GM18951 (cell line): ENCODE measurements around the gene ACADVL.

ENCODE experiments used
- POLR2A ChIP-seq: IDR thresholded peaks from 4 replicates; pipeline ENCODE4 v1.6.1; 2011; ENCODE audit warnings: mild to moderate bottlenecking; ENCODE audit not compliant: insufficient read length, insufficient read depth; ENCODE audit errors: extremely low read depth
- in situ Hi-C: fragments of 300-500 bp; cut with MboI; formaldehyde crosslinking; loops from one replicate; pipeline ENCODE4 v1.12.0; 2022; ENCODE audit warnings: low sequenced_read_pairs, mixed read lengths, inconsistent platforms; ENCODE audit not compliant: unreplicated experiment

The ACADVL gene

DNA sequence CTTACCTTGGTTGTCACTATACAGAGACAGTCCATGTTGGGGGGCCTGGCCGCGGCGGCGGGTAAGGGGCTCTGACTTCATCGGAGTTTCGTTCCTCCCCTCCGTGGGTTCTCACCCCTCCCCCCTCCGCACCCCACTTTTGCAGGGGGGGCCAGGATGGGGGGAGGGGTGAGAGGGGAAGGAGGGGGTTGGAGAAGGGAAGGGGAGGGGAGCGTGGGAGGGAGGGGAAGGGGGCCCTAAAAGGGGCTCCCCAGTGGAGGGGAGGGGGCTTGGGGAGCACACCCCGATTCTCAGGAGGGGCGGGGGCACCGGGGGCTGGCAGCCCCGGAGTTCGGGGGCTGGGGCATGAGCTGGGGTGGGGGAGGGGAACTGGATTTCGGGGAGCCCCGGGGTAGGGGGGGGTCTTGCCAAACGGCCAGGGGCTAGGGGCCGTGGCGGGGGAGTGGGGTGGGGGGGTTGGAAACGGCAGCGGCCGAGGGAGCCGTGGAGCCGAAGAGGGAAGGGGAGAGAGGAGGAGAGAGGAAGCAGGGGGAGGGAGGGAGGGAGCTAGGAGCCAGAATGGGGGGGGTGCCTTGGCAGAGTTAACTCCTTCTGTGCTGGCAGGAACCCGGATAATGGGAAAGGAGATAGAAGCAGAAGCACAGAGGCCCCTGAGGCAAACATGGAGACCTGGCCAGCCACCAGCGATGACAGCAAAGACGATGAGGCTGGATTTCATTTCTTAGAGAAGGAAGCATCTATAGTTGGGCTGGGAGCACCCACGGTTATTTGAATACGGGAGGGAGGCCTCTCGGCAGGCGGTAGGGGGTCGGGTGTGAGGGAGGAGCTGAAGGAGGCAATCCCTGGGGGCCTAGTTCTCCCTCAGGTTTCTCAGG lies 2.4 kb upstream of the ACADVL start:
- in situ Hi-C loops = no loop called here
- no peak for TF ChIP-seq POLR2A

DNA sequence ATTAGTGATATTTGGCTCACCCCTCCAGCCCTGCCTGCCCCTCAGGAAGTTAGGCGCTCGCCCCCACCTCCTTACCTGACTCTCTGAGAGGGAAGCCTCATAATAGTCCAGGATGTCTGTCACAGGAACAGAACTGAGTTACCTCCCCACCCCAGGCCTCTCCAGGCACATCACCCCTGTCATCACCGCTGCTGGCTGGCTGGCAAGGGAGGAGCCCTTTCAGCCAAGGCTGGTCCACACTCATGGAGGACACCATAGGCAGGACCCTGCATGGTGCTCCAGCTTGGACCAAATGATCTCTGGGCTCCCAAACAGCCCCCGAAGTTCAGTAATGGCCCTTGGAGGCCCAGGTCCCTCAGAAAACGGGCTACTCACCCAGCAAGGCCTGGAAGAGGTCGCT lies 1.6 kb upstream of the ACADVL start:
- no peak for TF ChIP-seq POLR2A
- in situ Hi-C loops = no loop called here

DNA sequence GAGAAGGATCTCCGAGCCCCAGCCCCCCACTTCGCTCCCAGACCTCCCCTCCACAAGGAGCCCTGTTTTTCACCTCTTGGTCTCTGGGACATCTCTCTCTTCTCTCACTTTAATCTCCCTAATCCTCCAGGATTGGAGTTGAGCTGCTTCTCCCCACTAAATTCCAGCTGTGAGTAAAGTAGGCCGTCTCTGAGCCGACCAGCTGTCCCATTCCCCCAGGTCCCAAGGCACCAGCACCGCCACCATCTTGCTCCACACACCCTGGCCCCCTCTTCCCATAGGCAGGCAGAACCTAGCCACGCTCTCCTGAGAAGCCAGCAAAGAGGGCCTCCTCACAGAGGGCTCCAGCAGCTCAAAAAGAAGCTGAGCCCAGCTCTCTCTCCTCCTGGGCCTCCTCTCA lies 980 bp upstream of the ACADVL start:
- in situ Hi-C loops = no loop called here
- TF ChIP-seq POLR2A = no peak

DNA sequence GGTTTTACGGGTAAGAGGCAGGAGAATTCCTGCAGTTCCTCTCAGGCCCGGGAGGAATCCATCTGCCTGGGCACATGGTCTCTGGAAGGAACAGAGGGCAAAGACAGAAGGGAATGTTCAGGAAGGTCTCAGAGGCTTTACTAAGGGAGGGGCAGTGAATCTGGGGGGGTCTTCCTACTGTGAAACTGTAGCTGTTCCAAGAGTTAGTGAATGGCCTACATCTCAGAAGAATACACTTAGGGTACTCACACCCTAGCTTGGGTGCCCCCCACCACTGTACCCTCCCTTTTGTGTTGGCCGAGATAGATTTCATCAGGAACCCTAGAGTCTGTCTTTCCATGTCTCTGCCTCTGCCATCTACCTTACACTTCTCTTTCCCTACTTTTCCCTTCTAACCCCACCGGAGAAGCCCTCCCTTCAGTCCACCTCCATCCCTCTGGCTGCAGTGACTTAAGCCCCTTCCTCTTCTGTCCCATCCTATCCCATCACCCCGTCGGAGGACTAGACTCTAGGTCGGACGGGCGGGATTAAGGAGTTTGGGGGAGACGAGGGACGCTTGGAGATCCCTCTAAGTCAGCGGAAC lies 418 bp upstream of the ACADVL start:
- in situ Hi-C loops = no loop called here
- no peak for TF ChIP-seq POLR2A

DNA sequence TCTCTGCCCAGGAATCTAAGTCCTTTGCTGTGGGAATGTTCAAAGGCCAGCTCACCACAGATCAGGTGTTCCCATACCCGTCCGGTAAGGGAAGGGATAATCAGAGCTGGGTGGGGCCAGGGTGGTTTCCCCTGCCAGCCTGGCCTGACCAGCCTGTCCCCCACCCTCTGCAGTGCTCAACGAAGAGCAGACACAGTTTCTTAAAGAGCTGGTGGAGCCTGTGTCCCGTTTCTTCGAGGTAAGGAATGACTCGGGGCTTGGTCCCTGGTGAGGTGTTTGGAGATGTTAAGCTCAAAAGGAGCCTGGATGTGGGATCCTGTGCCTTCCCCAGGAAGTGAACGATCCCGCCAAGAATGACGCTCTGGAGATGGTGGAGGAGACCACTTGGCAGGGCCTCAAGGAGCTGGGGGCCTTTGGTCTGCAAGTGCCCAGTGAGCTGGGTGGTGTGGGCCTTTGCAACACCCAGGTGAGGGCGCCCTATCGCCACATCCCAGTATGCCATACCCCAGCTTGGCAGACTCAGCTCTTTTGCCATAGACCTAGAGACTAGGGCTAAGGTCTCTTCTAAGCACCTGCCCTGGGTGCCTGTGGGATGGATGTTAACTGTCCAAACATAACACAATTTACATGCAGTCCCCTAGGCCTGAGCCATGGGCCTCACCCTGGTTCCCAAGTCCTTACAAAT lies 997 bp downstream of the ACADVL start:
- in situ Hi-C loops = no loop called here
- peak; percentile 28 for TF ChIP-seq POLR2A

DNA sequence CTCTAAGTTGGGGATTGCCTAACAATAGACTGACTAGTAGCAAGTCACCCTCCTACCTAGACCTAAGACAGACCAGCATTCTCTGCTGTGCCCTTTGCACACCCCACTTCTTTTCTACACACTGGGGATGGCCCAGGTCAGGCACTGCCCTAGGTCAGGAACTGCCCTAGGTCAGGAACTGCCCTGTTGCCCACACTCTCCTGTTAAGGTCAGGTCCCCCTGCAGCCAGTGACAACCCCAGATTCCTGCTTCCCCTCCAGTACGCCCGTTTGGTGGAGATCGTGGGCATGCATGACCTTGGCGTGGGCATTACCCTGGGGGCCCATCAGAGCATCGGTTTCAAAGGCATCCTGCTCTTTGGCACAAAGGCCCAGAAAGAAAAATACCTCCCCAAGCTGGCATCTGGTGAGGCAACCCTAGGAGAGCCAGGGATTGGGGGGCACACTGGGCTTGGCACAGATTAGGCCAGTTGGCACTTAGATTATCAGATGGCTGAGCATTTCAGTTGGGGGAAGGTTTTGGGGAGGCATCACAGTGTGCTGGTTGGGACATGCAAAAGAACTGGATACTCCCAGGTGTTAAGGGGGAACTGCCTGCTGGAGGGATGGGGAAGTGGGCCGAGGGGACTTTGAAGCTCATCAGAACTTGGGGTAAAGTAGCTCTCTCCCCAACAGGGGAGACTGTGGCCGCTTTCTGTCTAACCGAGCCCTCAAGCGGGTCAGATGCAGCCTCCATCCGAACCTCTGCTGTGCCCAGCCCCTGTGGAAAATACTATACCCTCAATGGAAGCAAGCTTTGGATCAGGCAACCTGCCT lies 1.7 kb downstream of the ACADVL start:
- in situ Hi-C loops = no loop called here
- TF ChIP-seq POLR2A = no peak

DNA sequence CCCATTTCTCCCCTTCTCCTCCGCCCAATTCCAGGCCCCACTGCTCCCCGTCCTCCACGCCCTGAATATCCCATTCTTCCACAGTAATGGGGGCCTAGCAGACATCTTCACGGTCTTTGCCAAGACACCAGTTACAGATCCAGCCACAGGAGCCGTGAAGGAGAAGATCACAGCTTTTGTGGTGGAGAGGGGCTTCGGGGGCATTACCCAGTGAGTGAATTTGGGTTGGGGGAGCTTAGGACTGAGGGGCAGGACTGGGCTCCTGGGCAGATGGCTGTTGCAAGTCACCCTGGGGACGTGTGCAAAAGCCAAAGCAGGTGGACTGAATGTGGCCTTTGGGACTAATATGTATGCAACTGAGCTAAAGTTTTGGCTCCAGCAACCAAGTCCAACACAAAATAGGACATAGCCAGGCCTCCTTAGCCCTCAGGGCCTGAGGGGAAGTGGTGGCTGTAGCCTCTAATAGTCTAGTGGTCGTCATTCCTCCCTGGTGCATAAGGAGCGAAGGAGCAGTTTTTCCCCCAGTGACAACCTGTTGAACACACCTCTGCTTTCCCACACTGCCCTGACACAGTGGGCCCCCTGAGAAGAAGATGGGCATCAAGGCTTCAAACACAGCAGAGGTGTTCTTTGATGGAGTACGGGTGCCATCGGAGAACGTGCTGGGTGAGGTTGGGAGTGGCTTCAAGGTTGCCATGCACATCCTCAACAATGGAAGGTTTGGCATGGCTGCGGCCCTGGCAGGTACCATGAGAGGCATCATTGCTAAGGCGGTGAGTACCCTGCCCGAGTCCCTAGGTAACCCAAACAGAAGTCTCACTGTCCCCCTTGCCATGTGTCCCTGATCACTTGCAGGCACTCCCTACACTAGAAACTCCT lies 2.6 kb downstream of the ACADVL start:
- in situ Hi-C loops = no loop called here
- TF ChIP-seq POLR2A = peak; percentile 16

DNA sequence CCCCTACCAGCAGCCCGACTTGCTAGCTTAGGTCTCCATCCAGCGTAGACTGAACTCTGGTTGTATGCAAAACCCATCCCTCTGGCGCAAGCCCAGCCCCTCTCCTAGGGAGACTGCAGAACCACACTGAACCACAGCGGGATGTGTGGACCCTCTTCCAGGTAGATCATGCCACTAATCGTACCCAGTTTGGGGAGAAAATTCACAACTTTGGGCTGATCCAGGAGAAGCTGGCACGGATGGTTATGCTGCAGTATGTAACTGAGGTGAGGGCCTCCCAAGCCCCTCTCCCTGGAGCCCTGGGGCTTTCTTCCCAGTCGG lies 3.2 kb downstream of the ACADVL start:
- TF ChIP-seq POLR2A = no peak
- in situ Hi-C loops = no loop called here

DNA sequence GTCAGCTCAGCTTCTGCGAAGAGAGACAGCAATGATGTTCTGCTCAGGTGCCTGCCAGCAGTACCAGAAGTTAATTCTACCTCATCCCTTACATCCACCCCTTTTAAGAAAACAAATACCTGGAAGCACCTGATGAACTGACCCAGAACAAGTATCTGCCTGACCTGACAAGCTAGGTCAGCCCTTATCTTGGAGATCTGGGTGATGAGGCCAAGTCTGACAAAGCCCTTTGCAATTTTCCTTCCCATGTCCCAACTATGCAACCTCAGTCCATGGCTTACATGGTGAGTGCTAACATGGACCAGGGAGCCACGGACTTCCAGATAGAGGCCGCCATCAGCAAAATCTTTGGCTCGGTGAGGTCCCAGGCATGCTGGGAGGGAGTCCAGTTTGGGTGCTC lies 3.6 kb downstream of the ACADVL start:
- no peak for TF ChIP-seq POLR2A
- in situ Hi-C loops = no loop called here

DNA sequence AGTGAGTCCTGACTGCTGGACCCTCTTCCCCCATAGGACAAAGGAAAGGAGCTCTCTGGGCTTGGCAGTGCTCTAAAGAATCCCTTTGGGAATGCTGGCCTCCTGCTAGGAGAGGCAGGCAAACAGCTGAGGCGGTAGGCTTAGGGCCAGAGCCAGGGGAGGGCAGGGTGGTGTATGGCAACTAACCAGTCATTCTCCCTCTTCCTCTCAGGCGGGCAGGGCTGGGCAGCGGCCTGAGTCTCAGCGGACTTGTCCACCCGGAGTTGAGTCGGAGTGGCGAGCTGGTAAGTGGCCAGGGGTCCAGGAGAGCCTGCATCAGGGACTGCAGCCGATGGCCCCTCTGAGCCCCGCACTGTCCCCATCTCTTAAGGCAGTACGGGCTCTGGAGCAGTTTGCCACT lies 4.4 kb downstream of the ACADVL start:
- TF ChIP-seq POLR2A = no peak
- in situ Hi-C loops = no loop called here

DNA sequence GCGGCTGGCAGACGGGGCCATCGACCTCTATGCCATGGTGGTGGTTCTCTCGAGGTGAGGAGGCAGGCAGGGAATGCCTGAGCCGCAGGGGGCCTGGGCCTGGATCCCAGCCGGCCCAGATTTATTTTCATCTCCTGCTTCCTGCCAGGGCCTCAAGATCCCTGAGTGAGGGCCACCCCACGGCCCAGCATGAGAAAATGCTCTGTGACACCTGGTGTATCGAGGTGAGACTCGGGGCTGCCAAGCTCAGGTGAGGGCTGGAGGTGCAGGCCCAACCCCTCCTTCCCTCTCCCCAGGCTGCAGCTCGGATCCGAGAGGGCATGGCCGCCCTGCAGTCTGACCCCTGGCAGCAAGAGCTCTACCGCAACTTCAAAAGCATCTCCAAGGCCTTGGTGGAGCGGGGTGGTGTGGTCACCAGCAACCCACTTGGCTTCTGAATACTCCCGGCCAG lies 4.9 kb downstream of the ACADVL start:
- in situ Hi-C loops = no loop called here
- TF ChIP-seq POLR2A = no peak

DNA sequence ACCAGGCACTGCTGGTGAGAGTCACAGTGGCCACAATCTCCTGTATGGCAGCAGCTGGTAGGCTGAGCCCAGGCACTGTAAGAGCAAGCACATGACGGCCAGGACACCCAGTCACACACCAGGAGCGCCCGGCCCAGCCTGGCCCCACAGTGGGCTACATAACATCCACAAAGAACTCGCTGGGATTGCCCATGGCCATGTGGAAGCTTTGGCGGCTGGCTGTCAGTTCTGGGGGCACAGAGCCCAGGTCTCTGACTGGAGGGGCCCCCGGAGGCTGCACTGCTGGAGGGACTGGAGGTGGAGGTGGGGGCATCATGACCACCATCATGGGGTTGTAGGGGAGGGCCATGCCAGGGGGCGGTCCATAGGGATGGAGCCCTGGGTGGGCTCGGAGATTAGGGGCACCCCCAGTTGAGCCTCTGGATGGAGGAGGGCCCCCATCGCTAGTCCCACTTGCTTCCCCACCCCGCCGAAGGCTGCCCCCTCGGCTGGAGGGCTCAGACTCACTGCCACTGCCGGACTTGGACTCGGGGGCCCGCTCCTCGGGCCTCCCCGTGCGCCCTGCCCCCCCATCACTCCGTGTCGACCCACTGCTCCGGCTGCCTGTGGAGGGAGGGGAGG lies 6.1 kb downstream of the ACADVL start:
- in situ Hi-C loops = no loop called here
- TF ChIP-seq POLR2A = no peak
